Liver (tissue), 9 donors: ENCODE data around the gene USH2A. TPM values are rescaled to one million over a fixed set of nuclear protein-coding genes. Genes with fewer than 3 reads are reported as not detected.

ENCODE experiments used
- DNase-seq: peaks from one replicate; pipeline ENCODE4 v3.0.0-alpha.2; 2017; ENCODE audit warnings: low spot score
- H3K27ac ChIP-seq, 2 donors: one replicate each; pipeline ENCODE4 v1.7.0; 2013; ENCODE audit warnings: inconsistent platforms in 2 of 2, low read length in 2 of 2, control low read depth in 1 of 2, low read depth in 1 of 2, mild to moderate bottlenecking in 1 of 2
- H3K27me3 ChIP-seq, 4 donors: one replicate each; pipeline versions ENCODE4 v1.6.1 to v1.7.0; 2013; ENCODE audit warnings: low read length in 3 of 4, inconsistent platforms in 1 of 4, mild to moderate bottlenecking in 1 of 4, moderate library complexity in 1 of 4; ENCODE audit not compliant: control insufficient read depth in 4 of 4, insufficient read depth in 4 of 4
- H3K36me3 ChIP-seq, 4 donors: one replicate each; pipeline versions ENCODE4 v1.6.1 to v1.7.0; 2013; ENCODE audit warnings: low read length in 3 of 4, mild to moderate bottlenecking in 3 of 4, low read depth in 1 of 4, moderate library complexity in 1 of 4; ENCODE audit not compliant: control insufficient read depth in 4 of 4, insufficient read depth in 3 of 4
- H3K4me1 ChIP-seq, 4 donors: one replicate each; pipeline versions ENCODE4 v1.6.1 to v1.7.0; 2013; ENCODE audit warnings: low read length in 3 of 4, mild to moderate bottlenecking in 3 of 4, moderate library complexity in 1 of 4; ENCODE audit not compliant: control insufficient read depth in 4 of 4, insufficient read depth in 4 of 4
- H3K4me3 ChIP-seq, 3 donors: one replicate each; pipeline versions ENCODE4 v1.6.1 to v1.7.0; 2013; ENCODE audit warnings: low read length in 3 of 3, control low read depth in 1 of 3, low read depth in 1 of 3, mild to moderate bottlenecking in 1 of 3
- H3K9ac ChIP-seq, 2 donors: one replicate each; pipeline ENCODE4 v1.7.0; 2013; ENCODE audit warnings: low read length in 2 of 2, mild to moderate bottlenecking in 2 of 2, moderate library complexity in 2 of 2, control low read depth in 1 of 2, low read depth in 1 of 2
- H3K9me3 ChIP-seq, 4 donors: one replicate each; pipeline versions ENCODE4 v1.6.1 to v1.7.0; 2013; ENCODE audit warnings: low read length in 3 of 4; ENCODE audit not compliant: control insufficient read depth in 4 of 4
- ATF3 ChIP-seq: IDR thresholded peaks from 2 replicates; pipeline ENCODE4 v1.6.1; 2016; ENCODE audit warnings: antibody characterized with exemption
- CTCF ChIP-seq: fragments of 150-350 bp; IDR thresholded peaks from 2 replicates; pipeline ENCODE4 v1.5.1; 2017; ENCODE audit warnings: improper control_type of control experiment, low read depth, low read length; ENCODE audit not compliant: missing input control
- EGR1 ChIP-seq, 2 donors: IDR thresholded peaks; 2 replicates each; pipeline ENCODE4 v1.6.1; 2016 to 2018; ENCODE audit warnings: antibody characterized with exemption in 2 of 2, low read depth in 2 of 2
- FOXA2 ChIP-seq: IDR thresholded peaks from 2 replicates; pipeline ENCODE4 v1.6.1; 2016; ENCODE audit warnings: antibody characterized with exemption
- GABPA ChIP-seq, 2 donors: IDR thresholded peaks in 1 of 2; conservative IDR thresholded peaks in 1 of 2; 2 replicates each; pipeline ENCODE4 v1.6.1; 2016; ENCODE audit warnings: antibody characterized with exemption in 2 of 2, mild to moderate bottlenecking in 1 of 2, moderate library complexity in 1 of 2
- HNF4A ChIP-seq, 2 donors: conservative IDR thresholded peaks; 2 replicates each; pipeline ENCODE4 v1.6.1; 2016; ENCODE audit warnings: antibody characterized with exemption in 2 of 2, mild to moderate bottlenecking in 2 of 2
- HNF4G ChIP-seq: IDR thresholded peaks from 2 replicates; pipeline ENCODE4 v1.6.1; 2016; ENCODE audit warnings: antibody characterized with exemption
- JUND ChIP-seq, 2 donors: IDR thresholded peaks; 2 replicates each; pipeline ENCODE4 v1.6.1; 2016; ENCODE audit warnings: antibody characterized with exemption in 2 of 2
- MAX ChIP-seq: IDR thresholded peaks from 2 replicates; pipeline ENCODE4 v1.6.1; 2016; ENCODE audit warnings: antibody characterized with exemption
- NR2F2 ChIP-seq: IDR thresholded peaks from 2 replicates; pipeline ENCODE4 v1.6.1; 2016; ENCODE audit warnings: antibody characterized with exemption
- RAD21 ChIP-seq, 2 donors: IDR thresholded peaks; 2 replicates each; pipeline ENCODE4 v1.6.1; 2016; ENCODE audit warnings: antibody characterized with exemption in 2 of 2, mild to moderate bottlenecking in 2 of 2
- REST ChIP-seq: IDR thresholded peaks from 2 replicates; pipeline ENCODE4 v1.6.1; 2016; ENCODE audit warnings: antibody characterized with exemption, mild to moderate bottlenecking
- SP1 ChIP-seq: IDR thresholded peaks from 2 replicates; pipeline ENCODE4 v1.6.1; 2018; ENCODE audit warnings: antibody characterized with exemption, mild to moderate bottlenecking
- YY1 ChIP-seq: IDR thresholded peaks from 2 replicates; pipeline ENCODE4 v1.6.1; 2016; ENCODE audit warnings: antibody characterized with exemption, mild to moderate bottlenecking
- WGBS: extraction: QIAGEN DNeasy Blood & Tissue Kit; methylation state at CpG from one replicate; pipeline ENCODE4 v1.1.7; 2013; 5-methylcytosine and 5-hydroxymethylcytosine counted together
- polyA plus RNA-seq, 2 donors: library from polyadenylated mRNA; stranded (reverse) in 1 of 2; unstranded in 1 of 2; fragments of 200-250 nt in 1 of 2; fragments of >200 nt in 1 of 2; fragmentation: Nextera tagmentation in 1 of 2; extraction: Ambion mirVana in 1 of 2; gene quantifications; one replicate each; pipeline versions ENCODE4 v1.2.1 to v1.2.3, GENCODE V29; 2013 to 2015
- total RNA-seq, 2 donors: library from RNA; depleted of rRNA; stranded (reverse); fragments of >200 nt; gene quantifications; one replicate each; pipeline ENCODE4 v1.2.3, GENCODE V29; 2014
- TF ChIP-seq, protein P1 (sequence below): IDR thresholded peaks from 2 replicates; pipeline ENCODE4 v1.6.1; 2016; ENCODE audit warnings: antibody characterized with exemption
- donor health status: healthy.
- donor health status: healthy.
- donor health status: healthy.
- donor health status: healthy.
- donor health status: healthy.

The USH2A gene
- total and polyA plus RNA-seq, 4 donors, result 0.14 to 1.0 (median 0.31) TPM

- Histone ChIP-seq H3K4me3 (no peak overlapping the region), H3K9me3 (no peaks in the 10 kb centered on the region), H3K27ac (no peak overlapping the region), H3K9ac (no peak overlapping the region), H3K36me3 (no peaks in the 10 kb centered on the region), H3K4me1 (peaks cover 3 to 12% (median 10%) of the 10 kb centered on the region in 4 donors), H3K27me3 (no peaks in the 10 kb centered on the region)
- WGBS, result 51% methylated on average over 2 of the region's 2 CpGs
- no peak for TF ChIP-seq MAX
- TF ChIP-seq EGR1 (IDR thresholded peaks at IDR 0.05; ENCODE audit: low read depth in 2 of 2), result no peak
- TF ChIP-seq, protein P1, sequence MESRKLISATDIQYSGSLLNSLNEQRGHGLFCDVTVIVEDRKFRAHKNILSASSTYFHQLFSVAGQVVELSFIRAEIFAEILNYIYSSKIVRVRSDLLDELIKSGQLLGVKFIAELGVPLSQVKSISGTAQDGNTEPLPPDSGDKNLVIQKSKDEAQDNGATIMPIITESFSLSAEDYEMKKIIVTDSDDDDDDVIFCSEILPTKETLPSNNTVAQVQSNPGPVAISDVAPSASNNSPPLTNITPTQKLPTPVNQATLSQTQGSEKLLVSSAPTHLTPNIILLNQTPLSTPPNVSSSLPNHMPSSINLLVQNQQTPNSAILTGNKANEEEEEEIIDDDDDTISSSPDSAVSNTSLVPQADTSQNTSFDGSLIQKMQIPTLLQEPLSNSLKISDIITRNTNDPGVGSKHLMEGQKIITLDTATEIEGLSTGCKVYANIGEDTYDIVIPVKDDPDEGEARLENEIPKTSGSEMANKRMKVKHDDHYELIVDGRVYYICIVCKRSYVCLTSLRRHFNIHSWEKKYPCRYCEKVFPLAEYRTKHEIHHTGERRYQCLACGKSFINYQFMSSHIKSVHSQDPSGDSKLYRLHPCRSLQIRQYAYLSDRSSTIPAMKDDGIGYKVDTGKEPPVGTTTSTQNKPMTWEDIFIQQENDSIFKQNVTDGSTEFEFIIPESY, result no peak
- no peak for TF ChIP-seq SP1
- TF ChIP-seq JUND (IDR thresholded peaks at IDR 0.05), result no peak
- TF ChIP-seq FOXA2, result no peak
- TF ChIP-seq ATF3, result no peak
- no peak for TF ChIP-seq NR2F2
- TF ChIP-seq HNF4G, result no peak
- no peak for TF ChIP-seq CTCF
- TF ChIP-seq YY1, result no peak
- TF ChIP-seq RAD21 (IDR thresholded peaks at IDR 0.05), result no peak
- DNase-seq, result no peak
Measured at GRCh38 chr1:216430744-216431143, 7.5 kb upstream of the USH2A start.

DNA sequence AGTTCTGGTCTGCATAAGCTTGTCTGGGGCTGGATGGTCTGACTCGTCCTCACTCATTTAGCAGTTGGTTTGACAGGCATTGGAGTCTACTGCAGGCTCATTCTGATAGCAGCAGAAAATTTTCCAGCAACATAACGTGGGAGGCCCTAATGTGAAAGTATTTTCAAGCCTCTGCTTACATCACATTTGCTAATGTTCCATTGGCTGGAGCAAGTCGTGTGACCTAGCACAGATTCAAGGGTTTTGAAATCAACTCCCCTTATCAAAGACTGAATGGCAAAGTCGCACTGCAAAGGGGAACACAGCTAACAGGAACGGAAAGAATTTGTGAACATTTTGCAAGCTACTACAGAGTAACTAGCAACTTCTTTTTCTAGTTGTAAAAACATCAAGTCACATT is 2.3 kb upstream of the USH2A start:
- no peak for DNase-seq

GRCh38 chr1:216420746-216421145 is 2.5 kb downstream of the USH2A start:
- H3K9ac ChIP-seq, result no peak overlapping the region
- peaks cover 0 to 12% (median 6%) of the 10 kb centered on the region in 4 donors for H3K4me1 ChIP-seq
- DNase-seq, result no peak
- WGBS, result 26% methylated on average over 1 of the region's 1 CpG
- no peaks in the 10 kb centered on the region for H3K27me3 ChIP-seq
- peak overlapping the region in 1 of 2 donors; percentile 63 for H3K27ac ChIP-seq
- H3K4me3 ChIP-seq, result no peak overlapping the region
- no peaks in the 10 kb centered on the region for H3K9me3 ChIP-seq
- TF ChIP-seq RAD21 (IDR thresholded peaks at IDR 0.05), result peak in 1 of 2 donors; percentile 8
- no peak for TF ChIP-seq GABPA (IDR thresholded peaks at IDR 0.05 in 1 of 2, conservative IDR thresholded peaks at IDR 0.05 in 1 of 2)
- no peak for TF ChIP-seq HNF4A (conservative IDR thresholded peaks at IDR 0.05)
- TF ChIP-seq REST, result no peak
- no peaks in the 10 kb centered on the region for H3K36me3 ChIP-seq

More for the DNA sequence above, 2.3 kb upstream of the USH2A start:
- Histone ChIP-seq H3K4me3 (no peak overlapping the region), H3K9ac (no peak overlapping the region), H3K27ac (no peak overlapping the region), H3K4me1 (peaks cover 0 to 7% (median 3%) of the 10 kb centered on the region in 4 donors), H3K9me3 (no peaks in the 10 kb centered on the region), H3K27me3 (no peaks in the 10 kb centered on the region), H3K36me3 (no peaks in the 10 kb centered on the region)
- TF ChIP-seq RAD21 (IDR thresholded peaks at IDR 0.05) (peak in 1 of 2 donors; percentile 15), HNF4G (no peak)
- 53% methylated on average over 5 of the region's 5 CpGs for WGBS
